Glutamatergic neuron (in vitro differentiated cells): Measurements from ENCODE around the gene DAZAP1. TPM values are rescaled to one million over a fixed set of nuclear protein-coding genes. Genes with fewer than 3 reads are reported as not detected.
A peak's percentile ranks its signal among the peaks of the same experiment; 100 is the strongest.

Source experiments
- DNase-seq: peaks from one replicate; pipeline ENCODE4 v3.0.0; 2022
- H3K27ac Mint-ChIP-seq: one replicate; pipeline ENCODE4 v1.8.0; 2020; ENCODE audit warnings: mild to moderate bottlenecking, mixed read lengths, inconsistent platforms; ENCODE audit not compliant: unreplicated experiment
- H3K27me3 Mint-ChIP-seq: one replicate; pipeline ENCODE4 v1.8.0; 2020; ENCODE audit warnings: mild to moderate bottlenecking, moderate library complexity, mixed read lengths, inconsistent platforms; ENCODE audit not compliant: unreplicated experiment
- H3K36me3 Mint-ChIP-seq: one replicate; pipeline ENCODE4 v1.8.0; 2020; ENCODE audit warnings: mild to moderate bottlenecking, mixed read lengths, inconsistent platforms; ENCODE audit not compliant: unreplicated experiment
- H3K4me1 Mint-ChIP-seq: one replicate; pipeline ENCODE4 v1.8.0; 2020; ENCODE audit warnings: mild to moderate bottlenecking, low read depth, mixed read lengths, inconsistent platforms; ENCODE audit not compliant: unreplicated experiment
- H3K4me3 Mint-ChIP-seq: one replicate; pipeline ENCODE4 v1.8.0; 2020; ENCODE audit warnings: mild to moderate bottlenecking, mixed read lengths, inconsistent platforms; ENCODE audit not compliant: unreplicated experiment
- H3K9me3 Mint-ChIP-seq: one replicate; pipeline ENCODE4 v1.8.0; 2020; ENCODE audit warnings: mild to moderate bottlenecking, moderate library complexity, mixed read lengths, inconsistent platforms; ENCODE audit not compliant: unreplicated experiment
- CTCF ChIP-seq: fragments of 200-600 bp; sonication (generic); IDR thresholded peaks from one replicate; pipeline ENCODE4 v1.5.0; 2021; ENCODE audit not compliant: partially characterized antibody, unreplicated experiment
- total RNA-seq: library from RNA; stranded (reverse); fragmentation: NEBNext Ultra II Directional; extraction: Animal tissue kit (Norgen Biotek cat#: 25700); gene quantifications from one replicate; pipeline ENCODE4 v1.2.1, GENCODE V29; 2021; ENCODE audit not compliant: unreplicated experiment

DAZAP1 gene
- total RNA-seq, 1 donor from 2014 or later: 135 TPM

- Mint-ChIP-seq H3K27ac (peak within 1 kb of the TSS; percentile 91), H3K4me3 (peak within 1 kb of the TSS; percentile 94), H3K27me3 (peaks cover 18% of the 10 kb centered on the region), H3K36me3 (no peaks in the 10 kb centered on the region), H3K4me1 (peaks cover 2% of the 10 kb centered on the region), H3K9me3 (peaks cover 12% of the 10 kb centered on the region)
- DNase-seq: peak; percentile 94
- TF ChIP-seq CTCF: no peak
Observed at GRCh38 chr19:1478934-1479707, 71.7 kb downstream of the DAZAP1 start, which contains the start of gene C19orf25. C19orf25 (minus strand) TSS chr19:1479215; CDS start chr19:1478903, 312 bp downstream.

- H3K4me3 Mint-ChIP-seq: no peak overlapping the region
- DNase-seq: no peak
- no peaks in the 10 kb centered on the region for H3K36me3 Mint-ChIP-seq
Observed at GRCh38 chr19:1481224-1481892, 74.0 kb downstream of the DAZAP1 start.

DNA sequence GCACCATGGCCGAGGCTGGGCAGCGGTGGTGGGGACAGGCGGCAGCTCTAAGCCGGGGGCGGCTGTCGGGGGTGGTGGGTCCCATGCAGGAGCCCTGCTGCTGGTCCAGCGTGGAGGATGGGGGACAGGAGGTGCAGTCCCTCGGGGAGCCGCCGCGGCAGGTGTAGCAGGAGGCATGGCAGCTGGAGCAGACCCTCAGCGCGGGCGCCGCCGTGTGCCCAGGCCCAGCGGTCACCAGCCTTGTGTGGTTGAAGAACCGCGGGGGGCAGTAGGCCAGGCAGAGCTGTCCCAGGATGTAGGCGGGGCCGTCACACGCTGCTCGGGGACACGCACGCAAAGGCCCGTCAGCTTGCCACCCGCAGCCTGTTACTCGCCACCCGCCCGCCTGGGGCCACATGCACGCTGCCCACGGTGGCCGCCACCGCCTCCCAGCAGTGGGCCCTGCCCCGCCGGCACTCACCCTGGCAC is 74.5 kb downstream of the DAZAP1 start:
- DNase-seq: no peak
- H3K9me3 Mint-ChIP-seq: peaks cover 10% of the 10 kb centered on the region
- H3K4me1 Mint-ChIP-seq: peaks cover 2% of the 10 kb centered on the region
- no peak for TF ChIP-seq CTCF
- H3K4me3 Mint-ChIP-seq: no peak overlapping the region
- no peaks in the 10 kb centered on the region for H3K36me3 Mint-ChIP-seq
- H3K27me3 Mint-ChIP-seq: peaks cover 11% of the 10 kb centered on the region
- no peak overlapping the region for H3K27ac Mint-ChIP-seq

More at GRCh38 chr19:1481224-1481892, 74.0 kb downstream of the DAZAP1 start:
- no peak for TF ChIP-seq CTCF
- Mint-ChIP-seq H3K27me3 (peaks cover 11% of the 10 kb centered on the region), H3K4me1 (peaks cover 2% of the 10 kb centered on the region), H3K27ac (no peak overlapping the region), H3K9me3 (peaks cover 10% of the 10 kb centered on the region)

- H3K9me3 Mint-ChIP-seq: peaks cover 10% of the 10 kb centered on the region
- peaks cover 7% of the 10 kb centered on the region for H3K27me3 Mint-ChIP-seq
- TF ChIP-seq CTCF: no peak
- no peaks in the 10 kb centered on the region for H3K36me3 Mint-ChIP-seq
- no peak overlapping the region for H3K4me3 Mint-ChIP-seq
- DNase-seq: no peak
- H3K4me1 Mint-ChIP-seq: peaks cover 2% of the 10 kb centered on the region
- H3K27ac Mint-ChIP-seq: no peak overlapping the region
Observed at GRCh38 chr19:1482361-1483130, 75.2 kb downstream of the DAZAP1 start.
